NB4 (cell line): Measurements from ENCODE around the gene IFIT1B.

Source experiments
- POLR2A ChIP-seq: IDR thresholded peaks from 2 replicates; pipeline ENCODE4 v1.6.1; 2011; ENCODE audit warnings: mild to moderate bottlenecking; ENCODE audit not compliant: insufficient read length; ENCODE audit errors: extremely low read depth
- TF ChIP-seq, protein P1 (sequence below): IDR thresholded peaks from one replicate; pipeline ENCODE4 v1.5.1; 2012; ENCODE audit warnings: low read depth, low read length

DNA sequence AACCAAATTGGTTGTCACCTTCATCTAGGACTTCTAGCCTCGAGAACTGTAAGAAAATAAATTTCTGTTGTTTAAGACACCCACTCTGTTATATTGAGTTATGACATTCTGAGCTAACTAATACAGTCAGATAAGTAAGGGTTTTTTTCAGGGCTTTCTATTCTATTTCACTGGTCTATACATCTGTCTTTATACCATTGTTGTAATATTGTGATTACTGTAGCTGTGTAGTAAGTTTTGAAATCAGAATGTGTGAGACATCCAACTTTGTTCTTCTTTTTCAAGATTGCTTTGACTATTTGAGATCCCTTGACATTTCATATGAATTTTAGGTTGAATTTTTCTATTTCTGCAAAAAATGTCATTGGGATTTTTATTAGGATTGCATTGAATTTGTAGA is 22.1 kb downstream of the IFIT1B start:
- TF ChIP-seq, protein P1, sequence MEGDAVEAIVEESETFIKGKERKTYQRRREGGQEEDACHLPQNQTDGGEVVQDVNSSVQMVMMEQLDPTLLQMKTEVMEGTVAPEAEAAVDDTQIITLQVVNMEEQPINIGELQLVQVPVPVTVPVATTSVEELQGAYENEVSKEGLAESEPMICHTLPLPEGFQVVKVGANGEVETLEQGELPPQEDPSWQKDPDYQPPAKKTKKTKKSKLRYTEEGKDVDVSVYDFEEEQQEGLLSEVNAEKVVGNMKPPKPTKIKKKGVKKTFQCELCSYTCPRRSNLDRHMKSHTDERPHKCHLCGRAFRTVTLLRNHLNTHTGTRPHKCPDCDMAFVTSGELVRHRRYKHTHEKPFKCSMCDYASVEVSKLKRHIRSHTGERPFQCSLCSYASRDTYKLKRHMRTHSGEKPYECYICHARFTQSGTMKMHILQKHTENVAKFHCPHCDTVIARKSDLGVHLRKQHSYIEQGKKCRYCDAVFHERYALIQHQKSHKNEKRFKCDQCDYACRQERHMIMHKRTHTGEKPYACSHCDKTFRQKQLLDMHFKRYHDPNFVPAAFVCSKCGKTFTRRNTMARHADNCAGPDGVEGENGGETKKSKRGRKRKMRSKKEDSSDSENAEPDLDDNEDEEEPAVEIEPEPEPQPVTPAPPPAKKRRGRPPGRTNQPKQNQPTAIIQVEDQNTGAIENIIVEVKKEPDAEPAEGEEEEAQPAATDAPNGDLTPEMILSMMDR = no peak
- no peak for TF ChIP-seq POLR2A
